A673 (cell line): Measurements from ENCODE around the gene FHIT. TPM values are rescaled to one million over a fixed set of nuclear protein-coding genes. Genes with fewer than 3 reads are reported as not detected.

ENCODE experiments used
- BruUV-seq: library from RNA; stranded (reverse); fragments of 400-500 nt; replicated peaks from 2 replicates; lab custom pipeline; 2021; lab: Mats Ljungman, UMichigan
- CTCF ChIA-PET: fragments of 300-600 bp; sonication (Branson Sonifier 250); formaldehyde crosslinking; loops from one replicate; lab custom pipeline; 2022; ENCODE audit warnings: antibody characterized with exemption; lab: Charles Lee
- POLR2A ChIA-PET: fragments of 300-600 bp; sonication (Branson Sonifier 250); formaldehyde crosslinking; loops from one replicate; lab custom pipeline; 2022; ENCODE audit warnings: antibody characterized with exemption; ENCODE audit not compliant: low non-redundant PET; lab: Charles Lee
- DNase-seq: peaks from one replicate; pipeline ENCODE4 v3.0.0-alpha.2; 2015; ENCODE audit warnings: low spot score
- H3K27ac ChIP-seq: fragments of 200-600 bp; sonication (generic); 2 replicates; pipeline ENCODE4 v1.5.1; 2016; ENCODE audit warnings: mixed run types, low read depth, mild to moderate bottlenecking, mixed read lengths, antibody characterized with exemption, low read length; ENCODE audit not compliant: poor library complexity, severe bottlenecking
- H3K27me3 ChIP-seq: fragments of 200-600 bp; sonication (generic); replicated peaks from 2 replicates; pipeline ENCODE4 v1.6.1; 2017; ENCODE audit warnings: mixed run types, low read depth, mild to moderate bottlenecking, mixed read lengths, antibody characterized with exemption, low read length; ENCODE audit not compliant: insufficient read depth, poor library complexity
- H3K36me3 ChIP-seq: fragments of 200-600 bp; sonication (generic); 2 replicates; pipeline ENCODE4 v1.6.1; 2016; ENCODE audit warnings: mixed run types, mild to moderate bottlenecking, mixed read lengths, antibody characterized with exemption, low read length; ENCODE audit not compliant: insufficient read depth, poor library complexity, severe bottlenecking
- H3K4me1 ChIP-seq: fragments of 200-600 bp; sonication (generic); 2 replicates; pipeline ENCODE4 v1.6.1; 2017; ENCODE audit warnings: mixed run types, mild to moderate bottlenecking, mixed read lengths, antibody characterized with exemption, low read length; ENCODE audit not compliant: insufficient read depth, poor library complexity, severe bottlenecking
- H3K4me3 ChIP-seq: fragments of 200-600 bp; sonication (generic); 2 replicates; pipeline ENCODE4 v1.5.1; 2016; ENCODE audit warnings: low read depth, mixed run types, mild to moderate bottlenecking, mixed read lengths, low read length; ENCODE audit not compliant: poor library complexity, severe bottlenecking
- H3K9me3 ChIP-seq: fragments of 200-600 bp; sonication (generic); 2 replicates; pipeline ENCODE4 v1.6.1; 2016; ENCODE audit warnings: mixed run types, low read depth, mild to moderate bottlenecking, mixed read lengths, antibody characterized with exemption, low read length; ENCODE audit not compliant: poor library complexity, severe bottlenecking
- CTCF ChIP-seq: fragments of 300-800, 200-600 bp; sonication (generic); conservative IDR thresholded peaks from 2 replicates; pipeline ENCODE4 v1.5.1; 2017; ENCODE audit warnings: low read depth, mild to moderate bottlenecking, antibody characterized with exemption, low read length, moderate library complexity, mixed read lengths
- EZH2 ChIP-seq: fragments of 200-600 bp; sonication (generic); IDR thresholded peaks from 2 replicates; pipeline ENCODE4 v1.6.1; 2017; ENCODE audit warnings: borderline replicate concordance, low read depth, mild to moderate bottlenecking, mixed read lengths, antibody characterized with exemption, low read length; ENCODE audit not compliant: poor library complexity, severe bottlenecking
- intact Hi-C: fragments of 100-400 bp; cut with micrococcal nuclease; formaldehyde crosslinking; loops from one replicate; pipeline ENCODE4 v1.10.0; 2022; ENCODE audit not compliant: unreplicated experiment
- total RNA-seq: library from RNA; stranded (reverse); gene quantifications from 2 replicates; pipeline ENCODE4 v1.2.3, GENCODE V29; 2021

FHIT gene
- total RNA-seq, 1 experiment from 2014 or later = not detected

DNA sequence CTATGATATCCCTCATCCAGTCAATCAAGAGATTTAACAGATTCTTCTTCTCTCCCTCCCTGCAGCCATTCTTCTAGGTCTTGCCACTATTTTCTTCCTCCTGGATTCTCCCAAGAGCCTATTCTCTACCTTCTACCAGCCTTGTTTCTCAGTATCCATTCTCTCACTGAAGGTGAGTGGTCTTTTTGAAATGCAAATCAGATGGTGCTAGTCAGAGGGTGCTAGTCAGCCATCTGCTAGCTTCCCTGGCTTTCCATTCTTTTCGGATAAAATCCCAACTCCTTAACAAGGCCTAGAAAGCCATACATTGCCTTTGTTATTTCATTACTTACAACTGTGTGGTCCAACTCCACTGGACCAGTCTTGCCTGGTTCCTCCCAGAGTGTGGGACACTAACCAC, 1467.1 kb downstream of the FHIT start:
- BruUV-seq = no TSS peak
- intact Hi-C loops = no loop called here
- H3K4me3 ChIP-seq = no peak overlapping the region
- H3K27ac ChIP-seq = no peak overlapping the region
- DNase-seq = no peak
- H3K9me3 ChIP-seq = no peaks in the 10 kb centered on the region
- ChIA-PET CTCF (no interaction called here), POLR2A (no interaction called here)
- no peak for TF ChIP-seq CTCF
- no peak for TF ChIP-seq EZH2
- no peaks in the 10 kb centered on the region for H3K4me1 ChIP-seq
- no peaks in the 10 kb centered on the region for H3K27me3 ChIP-seq
- H3K36me3 ChIP-seq = no peaks in the 10 kb centered on the region

GRCh38 chr3:59783468-59783988, 1467.7 kb downstream of the FHIT start:
- H3K4me1 ChIP-seq = no peaks in the 10 kb centered on the region
- DNase-seq = no peak
- H3K27me3 ChIP-seq = no peaks in the 10 kb centered on the region
- no peaks in the 10 kb centered on the region for H3K9me3 ChIP-seq
- intact Hi-C loops = no loop called here
- TF ChIP-seq EZH2 = no peak
- no peak for TF ChIP-seq CTCF
- POLR2A ChIA-PET = no interaction called here
- BruUV-seq = no TSS peak
- H3K4me3 ChIP-seq = no peak overlapping the region
- no peaks in the 10 kb centered on the region for H3K36me3 ChIP-seq
- no peak overlapping the region for H3K27ac ChIP-seq
- CTCF ChIA-PET = no interaction called here

- no peaks in the 10 kb centered on the region for H3K27me3 ChIP-seq
- CTCF ChIA-PET = no interaction called here
- no peak overlapping the region for H3K27ac ChIP-seq
- TF ChIP-seq CTCF (no peak), EZH2 (no peak)
- H3K36me3 ChIP-seq = no peaks in the 10 kb centered on the region
- POLR2A ChIA-PET = no interaction called here
- no peak for DNase-seq
- no TSS peak for BruUV-seq
- no peak overlapping the region for H3K4me3 ChIP-seq
- H3K4me1 ChIP-seq = no peaks in the 10 kb centered on the region
- intact Hi-C loops = no loop called here
- H3K9me3 ChIP-seq = no peaks in the 10 kb centered on the region
These were observed 1468.6 kb downstream of the FHIT start for GRCh38 chr3:59782664-59783063.
